MM.1S (cell line): ENCODE results near the gene GPR35.

Source experiments
- CTCF ChIP-seq: fragments of 300-600 bp; sonication (generic); IDR thresholded peaks from 2 replicates; pipeline ENCODE4 v1.5.1; 2016; ENCODE audit warnings: antibody characterized with exemption, low read length, mixed read lengths
- EZH2 ChIP-seq: fragments of 300-600 bp; sonication (generic); optimal IDR thresholded peaks from 2 replicates; pipeline ENCODE3; 2017; ENCODE audit warnings: low read depth, mild to moderate bottlenecking, antibody characterized with exemption, low read length, mixed read lengths
- EZH2phosphoT487 ChIP-seq: fragments of 300-600 bp; sonication (generic); IDR thresholded peaks from 2 replicates; pipeline ENCODE4 v1.6.1; 2018; ENCODE audit warnings: antibody characterized with exemption, low read length

GRCh38 chr2:240644171-240644651, 18.9 kb downstream of the GPR35 start:
- TF ChIP-seq CTCF (no peak), EZH2phosphoT487 (no peak), EZH2 (no peak)
